Effector memory CD4-positive, alpha-beta T cell (primary cell): ENCODE results near the gene TSPAN15.

ENCODE experiments used
- DNase-seq, 3 donors: peaks; one replicate each; pipeline ENCODE4 v3.0.0-alpha.2; 2020
- H3K27ac ChIP-seq: 2 replicates; pipeline ENCODE4 v1.7.0; 2013; ENCODE audit warnings: mild to moderate bottlenecking, low read length, moderate library complexity; ENCODE audit not compliant: insufficient read depth, poor library complexity, severe bottlenecking
- H3K27me3 ChIP-seq: replicated peaks from 2 replicates; pipeline ENCODE4 v1.7.0; 2013; ENCODE audit warnings: mild to moderate bottlenecking, low read length; ENCODE audit not compliant: insufficient read depth, control insufficient read depth, poor library complexity, severe bottlenecking
- H3K36me3 ChIP-seq: 2 replicates; pipeline ENCODE4 v1.7.0; 2013; ENCODE audit warnings: mild to moderate bottlenecking, low read length, moderate library complexity; ENCODE audit not compliant: control insufficient read depth, insufficient read depth
- H3K4me1 ChIP-seq: 2 replicates; pipeline ENCODE4 v1.7.0; 2013; ENCODE audit warnings: low read length, mild to moderate bottlenecking; ENCODE audit not compliant: control insufficient read depth, insufficient read depth, poor library complexity, severe bottlenecking
- H3K4me3 ChIP-seq: 2 replicates; pipeline ENCODE4 v1.7.0; 2013; ENCODE audit warnings: low read length, low read depth, mild to moderate bottlenecking; ENCODE audit not compliant: insufficient read depth, poor library complexity, severe bottlenecking
- H3K9me3 ChIP-seq: 2 replicates; pipeline ENCODE4 v1.7.0; 2013; ENCODE audit warnings: mild to moderate bottlenecking, low read length, moderate library complexity; ENCODE audit not compliant: control insufficient read depth
- total RNA-seq, 3 donors: gene quantifications; one replicate each; lab custom pipeline; 2026; lab: John Stamatoyannopoulos, UW

Gene TSPAN15
- total RNA-seq: 8.7 to 16.3 (median 10.7) reads per million in 3 donors

GRCh38 chr10:69451209-69451783 is at the start of gene TSPAN15:
TSPAN15 (plus strand) TSS chr10:69451465; CDS start chr10:69451595, 130 bp downstream.
- peak; percentile 63 to 75 (median 74) for DNase-seq
- H3K36me3 ChIP-seq: no peaks in the 10 kb centered on the region
- H3K4me1 ChIP-seq: peaks cover 23% of the 10 kb centered on the region
- no peaks in the 10 kb centered on the region for H3K27me3 ChIP-seq
- H3K4me3 ChIP-seq: peak within 1 kb of the TSS; percentile 81
- peak within 1 kb of the TSS; percentile 45 for H3K27ac ChIP-seq
- H3K9me3 ChIP-seq: no peaks in the 10 kb centered on the region

GRCh38 chr10:69402386-69402785 is 48.9 kb upstream of the TSPAN15 start:
- no peak overlapping the region for H3K4me3 ChIP-seq
- DNase-seq: no peak
- no peaks in the 10 kb centered on the region for H3K4me1 ChIP-seq
- H3K27ac ChIP-seq: no peak overlapping the region
- no peaks in the 10 kb centered on the region for H3K27me3 ChIP-seq
- peaks cover 50% of the 10 kb centered on the region for H3K36me3 ChIP-seq
- no peaks in the 10 kb centered on the region for H3K9me3 ChIP-seq

GRCh38 chr10:69403066-69403465 is 48.2 kb upstream of the TSPAN15 start:
- H3K9me3 ChIP-seq: no peaks in the 10 kb centered on the region
- peaks cover 2% of the 10 kb centered on the region for H3K4me1 ChIP-seq
- H3K27me3 ChIP-seq: no peaks in the 10 kb centered on the region
- H3K4me3 ChIP-seq: no peak overlapping the region
- no peak overlapping the region for H3K27ac ChIP-seq
- no peak for DNase-seq
- H3K36me3 ChIP-seq: peaks cover 46% of the 10 kb centered on the region

GRCh38 chr10:69403519-69403918 is 47.7 kb upstream of the TSPAN15 start:
- H3K4me3 ChIP-seq: no peak overlapping the region
- H3K27ac ChIP-seq: no peak overlapping the region
- no peaks in the 10 kb centered on the region for H3K27me3 ChIP-seq
- no peak for DNase-seq
- H3K36me3 ChIP-seq: peaks cover 43% of the 10 kb centered on the region
- no peaks in the 10 kb centered on the region for H3K9me3 ChIP-seq
- peaks cover 6% of the 10 kb centered on the region for H3K4me1 ChIP-seq

GRCh38 chr10:69404786-69405185 is 46.5 kb upstream of the TSPAN15 start:
- DNase-seq: no peak
- Histone ChIP-seq H3K27me3 (no peaks in the 10 kb centered on the region), H3K9me3 (no peaks in the 10 kb centered on the region), H3K4me3 (no peak overlapping the region), H3K27ac (no peak overlapping the region), H3K4me1 (peaks cover 12% of the 10 kb centered on the region), H3K36me3 (peaks cover 30% of the 10 kb centered on the region)

- Histone ChIP-seq H3K9me3 (no peaks in the 10 kb centered on the region), H3K27me3 (no peaks in the 10 kb centered on the region), H3K27ac (no peak overlapping the region), H3K4me3 (no peak overlapping the region), H3K36me3 (peaks cover 26% of the 10 kb centered on the region), H3K4me1 (peaks cover 12% of the 10 kb centered on the region)
- DNase-seq: no peak
Measured at GRCh38 chr10:69405221-69405620, 46.0 kb upstream of the TSPAN15 start.

- Histone ChIP-seq H3K27me3 (no peaks in the 10 kb centered on the region), H3K27ac (no peak overlapping the region), H3K4me1 (peaks cover 12% of the 10 kb centered on the region), H3K4me3 (no peak overlapping the region), H3K9me3 (no peaks in the 10 kb centered on the region), H3K36me3 (peaks cover 14% of the 10 kb centered on the region)
- DNase-seq: no peak
Measured at GRCh38 chr10:69406302-69406811, 44.9 kb upstream of the TSPAN15 start.

GRCh38 chr10:69406816-69407580 is 44.3 kb upstream of the TSPAN15 start:
- Histone ChIP-seq H3K4me1 (peaks cover 12% of the 10 kb centered on the region), H3K27ac (no peak overlapping the region), H3K36me3 (peaks cover 9% of the 10 kb centered on the region), H3K9me3 (no peaks in the 10 kb centered on the region), H3K27me3 (no peaks in the 10 kb centered on the region), H3K4me3 (no peak overlapping the region)
- no peak for DNase-seq

GRCh38 chr10:69407621-69408301 is 43.5 kb upstream of the TSPAN15 start:
- no peaks in the 10 kb centered on the region for H3K27me3 ChIP-seq
- no peaks in the 10 kb centered on the region for H3K9me3 ChIP-seq
- no peak overlapping the region for H3K4me3 ChIP-seq
- DNase-seq: no peak
- peaks cover 12% of the 10 kb centered on the region for H3K4me1 ChIP-seq
- H3K27ac ChIP-seq: no peak overlapping the region
- H3K36me3 ChIP-seq: peaks cover 6% of the 10 kb centered on the region
